OCI-LY1 (cell line): ENCODE measurements around the gene ROMO1.

Experiments used
- H2AFZ ChIP-seq: fragments of 200-600 bp; sonication (generic), shearing (Covaris generic); 2 replicates; pipeline ENCODE4 v1.6.0; 2014; ENCODE audit warnings: antibody characterized with exemption, mild to moderate bottlenecking, low read length
- H3F3A ChIP-seq: fragments of 200-600 bp; sonication (generic), shearing (Covaris generic); 2 replicates; pipeline ENCODE4 v1.6.0; 2014; ENCODE audit warnings: mild to moderate bottlenecking, antibody characterized with exemption, low read length, moderate library complexity; ENCODE audit not compliant: insufficient read depth
- H3K27ac ChIP-seq: fragments of 200-600 bp; sonication (generic); 2 replicates; pipeline ENCODE4 v1.5.1; 2014; ENCODE audit warnings: low read length, mixed run types, mild to moderate bottlenecking, low read depth; ENCODE audit not compliant: poor library complexity, severe bottlenecking
- H3K27me3 ChIP-seq: fragments of 200-600 bp; sonication (generic); 2 replicates; pipeline ENCODE4 v1.6.0; 2014; ENCODE audit warnings: antibody characterized with exemption, mild to moderate bottlenecking, low read length, moderate library complexity; ENCODE audit not compliant: insufficient read depth
- H3K36me3 ChIP-seq: fragments of 200-600 bp; sonication (generic); 2 replicates; pipeline ENCODE4 v1.6.1; 2014; ENCODE audit warnings: mild to moderate bottlenecking, antibody characterized with exemption, low read length, moderate library complexity, mixed read lengths; ENCODE audit not compliant: insufficient read depth
- H3K4me1 ChIP-seq: fragments of 200-600 bp; sonication (generic); 2 replicates; pipeline ENCODE4 v1.5.1; 2014; ENCODE audit warnings: mild to moderate bottlenecking, low read length, moderate library complexity; ENCODE audit not compliant: insufficient read depth, severe bottlenecking
- H3K4me2 ChIP-seq: fragments of 200-600 bp; sonication (generic), shearing (Covaris generic); 2 replicates; pipeline ENCODE4 v1.6.1; 2014; ENCODE audit warnings: low read length
- H3K4me3 ChIP-seq: fragments of 200-600 bp; sonication (generic); 2 replicates; pipeline ENCODE4 v1.5.1; 2014; ENCODE audit warnings: low read length, low read depth, mild to moderate bottlenecking, mixed read lengths; ENCODE audit not compliant: poor library complexity, severe bottlenecking
- H3K79me2 ChIP-seq: fragments of 200-600 bp; shearing (Covaris generic); 2 replicates; pipeline ENCODE4 v1.6.1; 2016; ENCODE audit warnings: mixed run types, low read length, mixed read lengths; ENCODE audit not compliant: insufficient read depth
- H3K9ac ChIP-seq: fragments of 200-600 bp; sonication (generic), shearing (Covaris generic); 2 replicates; pipeline ENCODE4 v1.6.1; 2014; ENCODE audit warnings: mild to moderate bottlenecking, low read length, mixed read lengths
- H3K9me2 ChIP-seq: fragments of 200-600 bp; sonication (generic), shearing (Covaris generic); 2 replicates; pipeline ENCODE4 v1.6.1; 2014; ENCODE audit warnings: low read depth, mild to moderate bottlenecking, low read length, mixed read lengths
- H3K9me3 ChIP-seq: fragments of 200-600 bp; shearing (Covaris generic); 2 replicates; pipeline ENCODE4 v1.6.1; 2014; ENCODE audit warnings: low read length, mixed read lengths
- H4K20me1 ChIP-seq: fragments of 200-600 bp; sonication (generic), shearing (Covaris generic); 2 replicates; pipeline ENCODE4 v1.6.0; 2016; ENCODE audit warnings: mild to moderate bottlenecking, low read length; ENCODE audit not compliant: insufficient read depth
- CTCF ChIP-seq: fragments of 200-600 bp; sonication (generic), shearing (Covaris generic); IDR thresholded peaks from 2 replicates; pipeline ENCODE4 v1.5.1; 2017; ENCODE audit warnings: mild to moderate bottlenecking, antibody characterized with exemption, low read length, moderate library complexity, mixed read lengths
- EZH2 ChIP-seq: fragments of 200-600 bp; sonication (generic), shearing (Covaris generic); IDR thresholded peaks from 2 replicates; pipeline ENCODE4 v1.8.0; 2017; ENCODE audit warnings: borderline replicate concordance, mixed run types, mild to moderate bottlenecking, antibody characterized with exemption, low read length, moderate library complexity, mixed read lengths

Gene ROMO1

GRCh38 chr20:35708502-35708901, 9.3 kb downstream of the ROMO1 start:
- peaks cover 96% of the 10 kb centered on the region for H3K36me3 ChIP-seq
- peaks cover 28% of the 10 kb centered on the region for H3K79me2 ChIP-seq
- TF ChIP-seq CTCF (no peak), EZH2 (no peak)

GRCh38 chr20:35709259-35709658, 10.1 kb downstream of the ROMO1 start:
- Histone ChIP-seq H4K20me1 (peaks cover 11% of the 10 kb centered on the region; the same call in 1 of the 2 replicates), H3K9ac (no peak overlapping the region), H2AFZ (no peak overlapping the region), H3K36me3 (peaks cover 96% of the 10 kb centered on the region), H3K27me3 (no peaks in the 10 kb centered on the region), H3K4me3 (no peak overlapping the region), H3F3A (peaks cover 41% of the 10 kb centered on the region), H3K4me2 (no peak overlapping the region), H3K27ac (no peak overlapping the region), H3K9me3 (no peaks in the 10 kb centered on the region), H3K4me1 (no peaks in the 10 kb centered on the region), H3K9me2 (no peaks in the 10 kb centered on the region), H3K79me2 (peaks cover 28% of the 10 kb centered on the region)
- TF ChIP-seq EZH2 (no peak), CTCF (no peak)

More at GRCh38 chr20:35708502-35708901, 9.3 kb downstream of the ROMO1 start:
- Histone ChIP-seq H3K27ac (no peak overlapping the region), H4K20me1 (peaks cover 11% of the 10 kb centered on the region; the same call in 1 of the 2 replicates), H2AFZ (no peak overlapping the region), H3K4me3 (no peak overlapping the region), H3K9me2 (no peaks in the 10 kb centered on the region), H3K4me1 (no peaks in the 10 kb centered on the region), H3K9me3 (no peaks in the 10 kb centered on the region), H3F3A (peaks cover 49% of the 10 kb centered on the region), H3K4me2 (no peak overlapping the region), H3K27me3 (no peaks in the 10 kb centered on the region), H3K9ac (no peak overlapping the region)

- Histone ChIP-seq H3K9me2 (no peaks in the 10 kb centered on the region), H3F3A (peaks cover 36% of the 10 kb centered on the region; the same call in 1 of the 2 replicates), H4K20me1 (peaks cover 11% of the 10 kb centered on the region; the same call in 1 of the 2 replicates), H3K36me3 (peaks cover 96% of the 10 kb centered on the region), H3K4me2 (no peak overlapping the region), H3K9me3 (no peaks in the 10 kb centered on the region), H2AFZ (no peak overlapping the region), H3K4me3 (no peak overlapping the region), H3K79me2 (peaks cover 28% of the 10 kb centered on the region), H3K9ac (no peak overlapping the region), H3K27ac (no peak overlapping the region), H3K4me1 (no peaks in the 10 kb centered on the region), H3K27me3 (no peaks in the 10 kb centered on the region)
- TF ChIP-seq EZH2 (no peak), CTCF (no peak)
Measured at GRCh38 chr20:35710039-35710438, 10.8 kb downstream of the ROMO1 start.
